Brain microvascular endothelial cell (primary cell): ENCODE measurements around the gene EXOC2.
A peak's percentile ranks its signal among the peaks of the same experiment; 100 is the strongest.

Source experiments
- DNase-seq: peaks from one replicate; pipeline ENCODE4 v3.0.0-alpha.2; 2020
- H3K27ac ChIP-seq: fragments of 250-450 bp; sonication (Bioruptor Pico); 2 replicates; pipeline ENCODE4 v1.5.1; 2020; ENCODE audit warnings: mild to moderate bottlenecking, moderate library complexity
- H3K27me3 ChIP-seq: fragments of 250-450 bp; sonication (Bioruptor Pico); replicated peaks from 2 replicates; pipeline ENCODE4 v1.5.1; 2020; ENCODE audit warnings: mild to moderate bottlenecking
- H3K36me3 ChIP-seq: fragments of 250-450 bp; sonication (Bioruptor Pico); replicated peaks from 2 replicates; pipeline ENCODE4 v1.5.1; 2020; ENCODE audit warnings: mild to moderate bottlenecking
- H3K4me3 ChIP-seq: 2 replicates; pipeline ENCODE4 v1.5.1; 2011; ENCODE audit warnings: low read depth, mild to moderate bottlenecking, control low read depth, low read length, moderate library complexity
- CTCF ChIP-seq: IDR thresholded peaks from 2 replicates; pipeline ENCODE4 v1.5.1; 2011; ENCODE audit warnings: low read depth, mild to moderate bottlenecking, moderate library complexity, low read length, control low read depth, inconsistent platforms; ENCODE audit errors: missing control alignments
- in situ Hi-C: cut with HindIII; loops from 2 replicates; pipeline ENCODE4 v1.10.0; 2017; ENCODE audit warnings: low sequenced_read_pairs, low pct_ligation_motif_present

EXOC2 gene

GRCh38 chr6:551405-551804 lies 141.5 kb downstream of the EXOC2 start:
- TF ChIP-seq CTCF: peak; percentile 60
- H3K4me3 ChIP-seq: no peak overlapping the region
- peaks cover 33% of the 10 kb centered on the region for H3K36me3 ChIP-seq
- DNase-seq: peak; percentile 65
- H3K27me3 ChIP-seq: no peaks in the 10 kb centered on the region
- in situ Hi-C loops: no loop called here
- H3K27ac ChIP-seq: no peak overlapping the region

GRCh38 chr6:549906-550305 lies 143.0 kb downstream of the EXOC2 start:
- peaks cover 19% of the 10 kb centered on the region for H3K36me3 ChIP-seq
- no peaks in the 10 kb centered on the region for H3K27me3 ChIP-seq
- H3K4me3 ChIP-seq: no peak overlapping the region
- DNase-seq: no peak
- H3K27ac ChIP-seq: no peak overlapping the region
- TF ChIP-seq CTCF: no peak
- in situ Hi-C loops: no loop called here

GRCh38 chr6:548517-548916 lies 144.4 kb downstream of the EXOC2 start:
- no peak overlapping the region for H3K27ac ChIP-seq
- TF ChIP-seq CTCF: no peak
- in situ Hi-C loops: no loop called here
- no peak overlapping the region for H3K4me3 ChIP-seq
- H3K36me3 ChIP-seq: peaks cover 22% of the 10 kb centered on the region
- no peak for DNase-seq
- H3K27me3 ChIP-seq: no peaks in the 10 kb centered on the region

GRCh38 chr6:548091-548490 lies 144.8 kb downstream of the EXOC2 start:
- no peak for TF ChIP-seq CTCF
- H3K27me3 ChIP-seq: no peaks in the 10 kb centered on the region
- in situ Hi-C loops: no loop called here
- DNase-seq: no peak
- peaks cover 24% of the 10 kb centered on the region for H3K36me3 ChIP-seq
- no peak overlapping the region for H3K27ac ChIP-seq
- H3K4me3 ChIP-seq: no peak overlapping the region

- Histone ChIP-seq H3K27me3 (no peaks in the 10 kb centered on the region), H3K27ac (no peak overlapping the region), H3K4me3 (no peak overlapping the region), H3K36me3 (peaks cover 14% of the 10 kb centered on the region)
- no peak for DNase-seq
- in situ Hi-C loops: no loop called here
- no peak for TF ChIP-seq CTCF
These were observed 152.4 kb downstream of the EXOC2 start for GRCh38 chr6:540490-540889.

GRCh38 chr6:537114-537513 lies 155.8 kb downstream of the EXOC2 start:
- in situ Hi-C loops: no loop called here
- Histone ChIP-seq H3K36me3 (no peaks in the 10 kb centered on the region), H3K27ac (no peak overlapping the region), H3K27me3 (no peaks in the 10 kb centered on the region), H3K4me3 (no peak overlapping the region)
- DNase-seq: no peak
- TF ChIP-seq CTCF: no peak
